Breast epithelium (tissue), 4 donors: ENCODE measurements around the gene PRCC. TPM values are rescaled to one million over a fixed set of nuclear protein-coding genes. Genes with fewer than 3 reads are reported as not detected.

Experiments
- DNase-seq, 2 donors: peaks; one replicate each; pipeline ENCODE4 v3.0.0-alpha.2; 2019; ENCODE audit warnings: low spot score in 2 of 2
- H3K27ac ChIP-seq, 2 donors: fragments of 200-600 bp; sonication (generic) in 1 of 2; one replicate each; pipeline ENCODE4 v1.5.1; 2016 to 2019; ENCODE audit warnings: mild to moderate bottlenecking in 1 of 2
- H3K27me3 ChIP-seq, 2 donors: fragments of 200-600 bp; sonication (generic) in 1 of 2; one replicate each; pipeline versions ENCODE4 v1.5.1 to v1.6.0; 2017 to 2019; ENCODE audit warnings: control low read depth in 1 of 2, mild to moderate bottlenecking in 1 of 2
- H3K36me3 ChIP-seq: fragments of 200-600 bp; one replicate; pipeline ENCODE4 v1.5.1; 2019
- H3K4me1 ChIP-seq, 2 donors: fragments of 200-600 bp; sonication (generic); one replicate each; pipeline ENCODE4 v1.5.1; 2016 to 2019; ENCODE audit warnings: control low read depth in 1 of 2
- H3K4me3 ChIP-seq, 3 donors: fragments of 200-600 bp; sonication (generic); 1 replicate in 2 of 3; 2 replicates in 1 of 3; pipeline ENCODE4 v1.5.1; 2016 to 2019; ENCODE audit warnings: mild to moderate bottlenecking in 3 of 3, moderate library complexity in 2 of 3
- H3K9me3 ChIP-seq, 2 donors: fragments of 200-600 bp; sonication (generic) in 1 of 2; one replicate each; pipeline ENCODE4 v1.5.1; 2016 to 2019; ENCODE audit warnings: control low read depth in 1 of 2
- POLR2A ChIP-seq: fragments of 450-650 bp; IDR thresholded peaks from one replicate; pipeline ENCODE4 v1.6.1; 2016; ENCODE audit warnings: antibody characterized with exemption, mild to moderate bottlenecking, moderate library complexity
- POLR2AphosphoS5 ChIP-seq, 3 donors: sonication (generic); formaldehyde crosslinking; IDR thresholded peaks; one replicate each; pipeline ENCODE4 v1.6.1; 2017; ENCODE audit warnings: antibody characterized with exemption in 3 of 3
- intact Hi-C: fragments of 100-400 bp; cut with DNase I; formaldehyde crosslinking; loops from one replicate; pipeline ENCODE4 v1.15.1; 2023; ENCODE audit warnings: low total_unique reads
- total RNA-seq, 3 donors: library from RNA; depleted of rRNA; stranded (reverse); fragments of >200 nt; gene quantifications; one replicate each; pipeline ENCODE4 v1.1.0, GENCODE V29; 2016
- TF ChIP-seq, protein P1 (sequence below), 3 donors: fragments of 450-650 bp; IDR thresholded peaks; one replicate each; pipeline ENCODE4 v1.5.1; 2016 to 2017; ENCODE audit warnings: antibody characterized with exemption in 3 of 3, mild to moderate bottlenecking in 3 of 3, moderate library complexity in 3 of 3

Gene PRCC
- total RNA-seq, 3 donors from 2014 or later = 21.6 to 35.9 (median 24.9) TPM

DNA sequence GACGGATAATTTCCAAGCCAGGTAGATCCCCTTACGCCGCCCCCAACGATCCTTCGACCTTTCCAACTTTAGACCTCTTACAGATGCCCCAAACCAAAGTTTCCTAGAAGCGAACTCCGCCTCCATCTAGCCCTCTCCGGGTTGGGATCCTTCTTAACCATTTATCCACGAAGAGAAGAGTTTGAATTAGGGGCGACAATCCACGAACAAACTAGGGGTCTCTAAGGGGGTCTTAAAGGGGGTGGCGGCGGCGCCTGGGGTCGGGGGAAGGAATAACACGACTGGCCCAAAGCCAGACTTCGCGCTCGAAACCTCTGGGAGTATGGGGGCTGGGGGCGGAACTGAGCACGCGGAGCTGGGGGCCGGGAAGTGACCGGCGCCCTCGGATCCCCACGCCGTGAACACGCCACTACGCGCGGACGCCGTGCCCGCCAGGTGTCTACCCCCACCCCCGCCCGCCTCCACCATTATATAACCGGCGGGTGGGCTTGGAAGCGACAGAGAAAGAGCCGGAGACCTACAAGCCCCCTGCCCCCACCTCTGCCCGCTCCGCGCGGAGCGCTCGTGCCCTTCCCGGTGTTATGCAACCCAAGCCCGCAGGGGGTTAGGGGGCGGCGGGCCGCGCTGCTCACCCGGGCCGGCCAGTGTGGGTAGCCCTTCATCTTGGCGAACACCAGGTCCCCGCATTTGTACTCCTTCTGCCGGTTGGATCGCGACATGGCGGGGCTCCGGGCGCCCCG is 16.5 kb upstream of the PRCC start:
- Histone ChIP-seq H3K4me1 (peaks cover 8 to 34% of the 10 kb centered on the region in 2 donors), H3K4me3 (peak overlapping the region; percentile 87 to 98 (median 95)), H3K27ac (peak overlapping the region; percentile 100), H3K27me3 (no peaks in the 10 kb centered on the region), H3K36me3 (no peaks in the 10 kb centered on the region), H3K9me3 (no peaks in the 10 kb centered on the region)
- DNase-seq = peak; percentile 55 to 67
- TF ChIP-seq, protein P1, sequence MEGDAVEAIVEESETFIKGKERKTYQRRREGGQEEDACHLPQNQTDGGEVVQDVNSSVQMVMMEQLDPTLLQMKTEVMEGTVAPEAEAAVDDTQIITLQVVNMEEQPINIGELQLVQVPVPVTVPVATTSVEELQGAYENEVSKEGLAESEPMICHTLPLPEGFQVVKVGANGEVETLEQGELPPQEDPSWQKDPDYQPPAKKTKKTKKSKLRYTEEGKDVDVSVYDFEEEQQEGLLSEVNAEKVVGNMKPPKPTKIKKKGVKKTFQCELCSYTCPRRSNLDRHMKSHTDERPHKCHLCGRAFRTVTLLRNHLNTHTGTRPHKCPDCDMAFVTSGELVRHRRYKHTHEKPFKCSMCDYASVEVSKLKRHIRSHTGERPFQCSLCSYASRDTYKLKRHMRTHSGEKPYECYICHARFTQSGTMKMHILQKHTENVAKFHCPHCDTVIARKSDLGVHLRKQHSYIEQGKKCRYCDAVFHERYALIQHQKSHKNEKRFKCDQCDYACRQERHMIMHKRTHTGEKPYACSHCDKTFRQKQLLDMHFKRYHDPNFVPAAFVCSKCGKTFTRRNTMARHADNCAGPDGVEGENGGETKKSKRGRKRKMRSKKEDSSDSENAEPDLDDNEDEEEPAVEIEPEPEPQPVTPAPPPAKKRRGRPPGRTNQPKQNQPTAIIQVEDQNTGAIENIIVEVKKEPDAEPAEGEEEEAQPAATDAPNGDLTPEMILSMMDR (IDR thresholded peaks at IDR 0.05) = peak in 1 of 3 donors; percentile 25
- TF ChIP-seq POLR2A = peak; percentile 9
- TF ChIP-seq POLR2AphosphoS5 (IDR thresholded peaks at IDR 0.05) = peak in 1 of 3 donors; percentile 73
- intact Hi-C loops = no loop called here

- Histone ChIP-seq H3K9me3 (no peaks in the 10 kb centered on the region), H3K27me3 (no peaks in the 10 kb centered on the region), H3K4me3 (peak within 1 kb of the TSS; percentile 87 to 98 (median 95)), H3K4me1 (peaks cover 8 to 29% of the 10 kb centered on the region in 2 donors), H3K36me3 (no peaks in the 10 kb centered on the region), H3K27ac (peak within 1 kb of the TSS; percentile 100)
- intact Hi-C loops = no loop called here
- TF ChIP-seq, protein P1 (IDR thresholded peaks at IDR 0.05) = no peak
- TF ChIP-seq POLR2AphosphoS5 (IDR thresholded peaks at IDR 0.05) (no peak), POLR2A (no peak)
- no peak for DNase-seq
Measured at GRCh38 chr1:156751451-156751756, 15.9 kb upstream of the PRCC start, which contains the start of gene HDGF. Gene HDGF (minus strand): TSS chr1:156751675. CDS start chr1:156751429, 246 bp downstream.

GRCh38 chr1:156751757-156752481 is 15.4 kb upstream of the PRCC start:
- no peaks in the 10 kb centered on the region for H3K9me3 ChIP-seq
- no peak for TF ChIP-seq POLR2A
- peak; percentile 75 to 85 (median 85) for TF ChIP-seq POLR2AphosphoS5 (IDR thresholded peaks at IDR 0.05)
- no peaks in the 10 kb centered on the region for H3K27me3 ChIP-seq
- H3K4me1 ChIP-seq = peaks cover 8 to 28% of the 10 kb centered on the region in 2 donors
- DNase-seq = peak; percentile 95 to 98
- H3K36me3 ChIP-seq = no peaks in the 10 kb centered on the region
- H3K27ac ChIP-seq = peak overlapping the region; percentile 100
- peak overlapping the region; percentile 87 to 98 (median 95) for H3K4me3 ChIP-seq
- intact Hi-C loops = no loop called here

DNA sequence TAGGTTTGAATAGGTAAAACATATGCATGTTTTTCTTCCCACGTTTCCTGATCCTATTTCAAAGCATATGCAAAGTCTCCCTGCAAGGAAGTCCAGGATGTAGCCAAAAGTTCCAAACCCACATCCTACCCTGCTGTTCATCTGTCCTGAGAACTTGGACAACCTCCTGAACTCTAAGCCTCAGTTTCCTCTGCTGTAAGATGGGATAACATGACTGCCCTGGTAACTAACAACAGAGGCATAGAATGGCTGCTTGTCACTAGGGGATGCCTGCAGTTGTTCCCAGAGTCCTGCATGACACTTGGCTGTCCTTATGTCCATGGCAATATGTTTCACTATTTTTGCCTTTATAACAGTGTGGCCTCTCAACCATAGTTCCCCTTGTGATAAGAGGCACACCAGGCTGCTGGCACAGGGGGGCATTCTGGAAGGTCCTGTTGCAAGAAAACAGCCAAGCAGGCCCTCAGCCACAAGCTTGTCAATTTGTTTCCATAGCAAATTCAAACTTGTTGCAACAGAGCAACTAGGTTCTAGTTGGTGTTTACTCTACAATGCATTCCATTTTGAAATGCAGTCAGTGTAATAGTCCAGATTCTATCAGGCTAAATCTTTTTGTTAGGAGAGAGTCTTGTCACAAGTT is 14.4 kb upstream of the PRCC start:
- H3K4me3 ChIP-seq = peak overlapping the region; percentile 87 to 98 (median 95)
- no peaks in the 10 kb centered on the region for H3K36me3 ChIP-seq
- H3K27ac ChIP-seq = peak overlapping the region; percentile 100
- no peak for DNase-seq
- intact Hi-C loops = no loop called here
- peaks cover 4 to 26% of the 10 kb centered on the region in 2 donors for H3K4me1 ChIP-seq
- no peaks in the 10 kb centered on the region for H3K9me3 ChIP-seq
- no peak for TF ChIP-seq POLR2AphosphoS5 (IDR thresholded peaks at IDR 0.05)
- TF ChIP-seq, protein P1 (IDR thresholded peaks at IDR 0.05) = no peak
- TF ChIP-seq POLR2A = no peak
- H3K27me3 ChIP-seq = no peaks in the 10 kb centered on the region

DNA sequence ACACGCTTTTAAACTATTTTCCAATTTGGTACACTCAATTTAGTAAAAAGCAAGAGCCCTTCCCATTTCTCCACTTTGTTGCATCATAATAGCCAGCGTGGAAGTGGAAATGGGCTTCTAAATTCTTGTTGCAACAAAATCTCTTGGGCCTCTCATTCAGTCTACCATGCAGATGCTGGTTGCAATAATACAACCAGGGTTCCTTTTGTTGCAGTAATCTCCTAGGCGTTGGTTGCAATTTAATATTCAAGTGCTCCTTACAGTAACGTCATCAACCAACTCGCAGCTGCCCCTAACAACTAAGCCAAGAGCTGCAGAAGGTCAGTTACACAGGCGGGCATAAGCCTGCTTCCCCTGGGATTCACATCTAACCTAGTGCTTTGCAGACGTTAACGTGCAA is 13.1 kb upstream of the PRCC start:
- TF ChIP-seq POLR2AphosphoS5 (IDR thresholded peaks at IDR 0.05) (no peak), POLR2A (no peak)
- TF ChIP-seq, protein P1 (IDR thresholded peaks at IDR 0.05) = no peak
- intact Hi-C loops = no loop called here
- Histone ChIP-seq H3K27me3 (no peaks in the 10 kb centered on the region), H3K4me3 (no peak overlapping the region), H3K9me3 (no peaks in the 10 kb centered on the region), H3K27ac (no peak overlapping the region), H3K36me3 (no peaks in the 10 kb centered on the region), H3K4me1 (peaks cover 0 to 16% of the 10 kb centered on the region in 2 donors)
- no peak for DNase-seq
